VCaP (cell line): ENCODE measurements around the gene DXO.

Experiments used
- H3K27ac ChIP-seq: fragments of 450-650 bp; 2 replicates; pipeline ENCODE4 v1.5.1; 2017
- TF ChIP-seq, protein P1 (sequence below): fragments of 450-650 bp; conservative IDR thresholded peaks from 2 replicates; pipeline ENCODE4 v1.5.1; 2017; ENCODE audit warnings: mild to moderate bottlenecking, moderate library complexity

DXO gene

DNA sequence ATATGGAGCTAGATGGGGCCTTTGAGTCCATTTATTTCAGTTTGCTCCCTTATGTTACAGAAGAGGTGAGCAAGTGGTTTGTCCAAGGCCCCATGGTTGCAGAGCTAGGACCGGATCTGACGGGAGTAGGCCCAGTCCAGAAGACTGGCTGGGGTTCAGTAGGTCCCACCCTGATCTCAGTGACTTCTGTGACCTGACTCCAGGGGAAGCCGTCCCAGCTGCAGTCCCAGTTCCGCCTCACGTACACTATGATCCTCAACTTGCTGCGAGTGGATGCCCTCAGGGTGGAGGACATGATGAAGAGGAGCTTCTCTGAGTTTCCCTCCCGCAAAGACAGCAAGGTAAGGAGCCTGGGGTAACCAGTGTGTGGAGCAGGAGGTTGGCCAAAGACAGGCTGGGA lies 5.4 kb downstream of the DXO start:
- H3K27ac ChIP-seq, result no peak overlapping the region
- TF ChIP-seq, protein P1, sequence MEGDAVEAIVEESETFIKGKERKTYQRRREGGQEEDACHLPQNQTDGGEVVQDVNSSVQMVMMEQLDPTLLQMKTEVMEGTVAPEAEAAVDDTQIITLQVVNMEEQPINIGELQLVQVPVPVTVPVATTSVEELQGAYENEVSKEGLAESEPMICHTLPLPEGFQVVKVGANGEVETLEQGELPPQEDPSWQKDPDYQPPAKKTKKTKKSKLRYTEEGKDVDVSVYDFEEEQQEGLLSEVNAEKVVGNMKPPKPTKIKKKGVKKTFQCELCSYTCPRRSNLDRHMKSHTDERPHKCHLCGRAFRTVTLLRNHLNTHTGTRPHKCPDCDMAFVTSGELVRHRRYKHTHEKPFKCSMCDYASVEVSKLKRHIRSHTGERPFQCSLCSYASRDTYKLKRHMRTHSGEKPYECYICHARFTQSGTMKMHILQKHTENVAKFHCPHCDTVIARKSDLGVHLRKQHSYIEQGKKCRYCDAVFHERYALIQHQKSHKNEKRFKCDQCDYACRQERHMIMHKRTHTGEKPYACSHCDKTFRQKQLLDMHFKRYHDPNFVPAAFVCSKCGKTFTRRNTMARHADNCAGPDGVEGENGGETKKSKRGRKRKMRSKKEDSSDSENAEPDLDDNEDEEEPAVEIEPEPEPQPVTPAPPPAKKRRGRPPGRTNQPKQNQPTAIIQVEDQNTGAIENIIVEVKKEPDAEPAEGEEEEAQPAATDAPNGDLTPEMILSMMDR, result no peak

DNA sequence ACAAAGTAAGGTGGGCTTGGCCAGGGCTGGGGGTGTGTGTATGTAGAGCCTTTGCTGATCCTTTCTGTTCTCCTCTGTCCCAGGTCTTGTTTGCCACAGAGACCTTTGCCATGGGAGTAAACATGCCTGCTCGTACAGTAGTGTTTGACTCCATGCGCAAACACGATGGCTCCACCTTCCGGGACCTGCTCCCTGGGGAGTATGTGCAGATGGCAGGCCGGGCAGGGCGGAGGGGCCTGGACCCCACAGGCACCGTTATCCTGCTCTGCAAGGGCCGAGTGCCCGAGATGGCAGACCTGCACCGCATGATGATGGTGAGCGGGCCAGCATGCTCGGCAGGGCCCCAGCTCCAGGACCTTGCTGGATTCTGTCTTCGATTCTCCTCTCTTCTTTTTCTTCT lies 6.2 kb downstream of the DXO start:
- no peak overlapping the region for H3K27ac ChIP-seq
- TF ChIP-seq, protein P1, result no peak

DNA sequence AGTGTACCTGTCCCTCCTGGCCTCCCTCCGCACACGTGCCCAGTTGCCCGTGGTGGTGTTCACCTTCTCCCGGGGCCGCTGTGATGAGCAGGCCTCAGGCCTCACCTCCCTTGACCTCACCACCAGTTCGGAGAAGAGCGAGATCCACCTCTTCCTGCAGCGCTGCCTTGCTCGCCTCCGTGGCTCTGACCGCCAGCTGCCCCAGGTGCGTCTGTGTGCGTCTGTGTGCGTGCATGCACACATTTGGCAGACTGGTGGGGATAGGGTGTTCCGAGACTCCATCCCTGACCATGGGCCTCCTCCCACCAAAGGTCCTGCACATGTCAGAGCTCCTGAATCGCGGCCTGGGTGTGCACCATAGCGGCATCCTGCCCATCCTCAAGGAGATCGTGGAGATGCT lies 8.0 kb downstream of the DXO start:
- TF ChIP-seq, protein P1, result no peak
- no peak overlapping the region for H3K27ac ChIP-seq

DNA sequence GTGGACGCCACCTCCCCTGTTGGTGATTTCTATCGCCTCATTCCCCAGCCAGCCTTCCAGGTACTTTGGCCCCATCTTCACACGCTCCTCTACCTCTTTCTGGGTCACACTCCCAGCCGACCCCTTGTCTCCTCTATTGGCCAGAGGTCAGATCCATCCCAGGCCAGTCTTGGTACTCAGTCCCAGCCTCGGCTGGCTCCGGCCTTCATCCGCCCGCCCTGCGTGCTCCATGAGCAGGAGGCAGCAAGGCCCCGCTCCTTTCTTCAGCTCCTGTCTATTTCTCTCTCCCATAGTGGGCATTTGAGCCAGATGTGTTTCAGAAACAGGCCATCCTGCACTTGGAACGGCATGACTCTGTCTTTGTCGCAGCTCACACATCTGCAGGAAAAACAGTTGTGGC lies 10.3 kb downstream of the DXO start:
- no peak overlapping the region for H3K27ac ChIP-seq
- TF ChIP-seq, protein P1, result no peak

DNA sequence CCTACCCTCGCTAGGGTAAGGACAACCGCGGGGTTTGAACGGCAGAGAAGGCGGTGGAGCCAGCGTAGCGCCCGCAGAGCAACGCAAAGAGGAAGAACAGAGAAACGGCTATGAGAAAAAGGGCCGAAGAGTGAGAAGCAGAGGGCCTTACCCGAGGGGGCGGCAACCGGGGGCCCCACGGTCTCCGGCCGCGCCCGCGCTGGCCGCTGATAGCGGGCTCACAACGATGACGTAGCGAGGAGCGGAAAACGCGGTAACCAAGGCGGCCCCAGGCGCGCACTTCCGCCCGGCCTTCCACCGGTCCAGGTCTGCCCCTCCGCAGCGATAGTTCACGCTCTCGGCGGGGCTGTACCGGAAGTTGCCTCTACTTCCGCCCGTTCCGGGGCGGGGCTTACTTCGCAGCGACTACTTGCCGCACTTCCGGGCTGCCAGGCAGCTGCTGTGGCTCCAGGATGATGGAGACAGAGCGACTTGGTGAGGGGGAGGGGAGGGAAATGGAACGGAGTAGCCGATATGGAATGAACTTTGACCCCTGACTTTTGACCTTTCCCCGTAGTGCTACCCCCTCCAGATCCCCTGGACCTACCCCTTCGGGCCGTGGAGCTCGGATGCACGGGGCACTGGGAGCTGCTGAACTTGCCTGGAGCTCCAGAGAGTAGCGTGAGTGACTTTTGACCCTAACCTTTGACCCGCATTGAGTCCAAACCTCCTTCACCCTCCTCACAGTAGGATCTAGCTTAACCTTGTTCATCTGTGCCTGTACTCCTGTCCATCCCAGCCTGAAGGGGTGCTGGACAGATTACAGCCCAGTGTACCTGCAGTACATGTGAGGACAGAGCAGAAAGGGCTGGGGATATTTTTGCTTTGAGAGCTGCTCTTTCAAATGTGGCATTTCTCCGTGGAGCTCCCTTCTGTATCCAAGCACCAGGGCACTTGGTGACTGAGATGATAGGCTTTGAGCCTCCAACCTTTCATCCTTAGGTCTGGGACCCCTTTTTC lies 12.9 kb downstream of the DXO start, which contains the start of the genes NELFE and SKIC2:
Gene NELFE (minus strand): TSS at position 231 of the 999 bp plus-strand sequence. CDS start 525 bp downstream, outside the sequence.
Gene SKIC2 (plus strand): TSS at position 435 of the 999 bp plus-strand sequence. CDS start 18 bp downstream, at position 453.
- TF ChIP-seq, protein P1, result no peak
- H3K27ac ChIP-seq, result peak within 1 kb of the TSS; percentile 73

DNA sequence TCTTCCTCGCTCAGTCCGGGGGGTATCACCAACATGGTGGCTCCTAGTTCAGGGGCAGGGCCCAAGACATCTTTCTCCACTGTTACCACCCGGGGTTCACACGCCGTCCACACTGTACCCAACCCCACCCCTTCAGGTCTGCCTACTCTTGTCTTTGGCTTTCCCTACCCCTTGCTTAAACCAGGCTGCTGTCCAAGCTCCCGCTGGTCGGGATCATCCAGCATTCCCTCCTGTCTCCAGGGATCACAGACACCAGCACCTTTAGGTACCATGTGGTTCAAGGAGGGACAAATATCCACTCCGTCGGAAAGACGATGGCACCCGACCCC lies 13.6 kb downstream of the DXO start:
- H3K27ac ChIP-seq, result peak overlapping the region; percentile 73
- TF ChIP-seq, protein P1, result no peak

DNA sequence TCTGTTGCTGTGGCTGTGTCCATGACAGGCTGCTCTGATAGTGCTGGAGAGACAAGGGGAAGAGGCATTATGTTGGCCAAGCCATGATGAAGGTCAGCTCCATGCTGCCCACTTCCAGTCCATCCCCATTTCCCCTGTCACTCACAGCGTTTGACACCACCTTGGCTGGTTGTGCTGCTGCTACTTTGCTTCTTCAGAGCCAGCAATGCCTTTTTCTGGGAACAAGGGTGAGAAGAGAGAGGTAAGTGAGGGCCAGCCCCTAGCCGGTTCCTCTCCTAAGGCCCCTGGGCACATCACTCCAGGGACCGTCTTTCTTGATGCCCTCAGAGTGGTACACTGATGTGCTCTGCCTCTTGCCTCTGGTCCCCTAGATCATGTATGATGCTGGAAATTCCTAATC lies 15.1 kb downstream of the DXO start:
- TF ChIP-seq, protein P1, result no peak
- no peak overlapping the region for H3K27ac ChIP-seq
